Mucosa of descending colon (tissue), 3 donors: ENCODE results near the gene CD101. TPM values are rescaled to one million over a fixed set of nuclear protein-coding genes. Genes with fewer than 3 reads are reported as not detected.

Source experiments
- ATAC-seq: fragments of 200-7000 bp; cut with Tn5 transposase; one replicate; pipeline ENCODE4 v1.9.1; 2020; ENCODE audit warnings: mild to moderate bottlenecking, moderate library complexity
- DNase-seq, 3 donors: peaks; one replicate each; pipeline ENCODE4 v3.0.0-alpha.2; 2020
- H3K36me3 ChIP-seq: fragments of 200-600 bp; one replicate; pipeline ENCODE4 v1.8.0; 2021; ENCODE audit warnings: low read depth, mild to moderate bottlenecking
- H3K4me1 ChIP-seq: fragments of 200-600 bp; one replicate; pipeline ENCODE4 v1.8.0; 2021; ENCODE audit warnings: low read depth, mild to moderate bottlenecking
- H3K4me3 ChIP-seq: fragments of 200-600 bp; one replicate; pipeline ENCODE4 v1.8.0; 2021; ENCODE audit warnings: mild to moderate bottlenecking
- H3K9me3 ChIP-seq: fragments of 200-600 bp; one replicate; pipeline ENCODE4 v1.8.0; 2021; ENCODE audit warnings: mild to moderate bottlenecking
- CTCF ChIP-seq: fragments of 200-600 bp; IDR thresholded peaks from one replicate; pipeline ENCODE4 v1.8.0; 2022; ENCODE audit warnings: antibody characterized with exemption, mild to moderate bottlenecking
- intact Hi-C, 2 donors: fragments of 100-400 bp; cut with DNase I in 1 of 2; cut with micrococcal nuclease in 1 of 2; formaldehyde crosslinking; loops; one replicate each; pipeline versions ENCODE4 v1.11.0 to v1.11.1; 2022; cut with DNase I, micrococcal nuclease
- total RNA-seq, 3 donors: library from RNA; stranded (reverse); fragmentation: NEBNext Ultra II Directional in 2 of 3; extraction: Animal tissue kit (Norgen Biotek cat#: 25700) in 2 of 3; gene quantifications; one replicate each; pipeline versions ENCODE4 v1.2.1 to v1.2.4, GENCODE V29; 2021 to 2023
- donor health status: DM: no; HTN: no; CAD: no; lungs with moderate emphysema.
- donor health status: DM: no; HTN: no; CAD: no.
- donor health status: DM: no; HTN: yes; CAD: no.

Gene CD101
- total RNA-seq, 3 donors from 2014 or later, result 4.6 to 6.1 (median 4.7) TPM

- no peak for ATAC-seq
- H3K4me1 ChIP-seq, result peaks cover 5% of the 10 kb centered on the region
- no peaks in the 10 kb centered on the region for H3K9me3 ChIP-seq
- TF ChIP-seq CTCF, result no peak
- H3K4me3 ChIP-seq, result no peak overlapping the region
- H3K36me3 ChIP-seq, result no peaks in the 10 kb centered on the region
- intact Hi-C loops, result loop anchor here (5.0 to 10.0 kb wide), 3 partner anchors 142 to 322 kb away; partner anchors contain the start of gene PTGFRN (in 1 of the 2)
- no peak for DNase-seq
Measured at GRCh38 chr1:117058810-117059209, 57.2 kb downstream of the CD101 start.

GRCh38 chr1:117059334-117059677 is 57.7 kb downstream of the CD101 start:
- peak overlapping the region; percentile 60 for H3K4me3 ChIP-seq
- ATAC-seq (peak; percentile 76), DNase-seq (peak; percentile 84 to 89 (median 86))
- no peaks in the 10 kb centered on the region for H3K36me3 ChIP-seq
- no peak for TF ChIP-seq CTCF
- H3K9me3 ChIP-seq, result no peaks in the 10 kb centered on the region
- intact Hi-C loops, result loop anchor here (5.0 to 10.0 kb wide), 3 partner anchors 142 to 322 kb away; partner anchors contain the start of gene PTGFRN (in 1 of the 2)
- H3K4me1 ChIP-seq, result peaks cover 5% of the 10 kb centered on the region

- ATAC-seq (peak; percentile 95), DNase-seq (peak; percentile 95 to 98 (median 95))
- peaks cover 5% of the 10 kb centered on the region for H3K4me1 ChIP-seq
- H3K9me3 ChIP-seq, result no peaks in the 10 kb centered on the region
- intact Hi-C loops, result loop anchor here (5.0 to 10.0 kb wide), 5 partner anchors 143 to 485 kb away; partner anchors contain the start of genes CD58 (in 1 of the 2) and PTGFRN (in 1 of the 2)
- H3K36me3 ChIP-seq, result no peaks in the 10 kb centered on the region
- peak within 1 kb of the TSS; percentile 60 for H3K4me3 ChIP-seq
- TF ChIP-seq CTCF, result no peak
Measured at GRCh38 chr1:117059678-117060440, 58.3 kb downstream of the CD101 start, which contains the start of gene TTF2. TSS of gene TTF2 (plus strand) at chr1:117060326. CDS start at chr1:117060347, 21 bp downstream.

- DNase-seq (peak in 2 of 3 donors; percentile 43 to 49), ATAC-seq (peak; percentile 63)
- Histone ChIP-seq H3K36me3 (no peaks in the 10 kb centered on the region), H3K4me1 (peaks cover 5% of the 10 kb centered on the region), H3K4me3 (peak overlapping the region; percentile 60), H3K9me3 (no peaks in the 10 kb centered on the region)
- intact Hi-C loops, result loop anchor here in 1 of 2 donors (10.0 kb wide), 2 partner anchors 224 to 486 kb away; partner anchors contain the start of gene CD58
- no peak for TF ChIP-seq CTCF
Measured at GRCh38 chr1:117060441-117061317, 59.1 kb downstream of the CD101 start.

GRCh38 chr1:117061986-117062415 is 60.4 kb downstream of the CD101 start:
- peaks cover 5% of the 10 kb centered on the region for H3K4me1 ChIP-seq
- TF ChIP-seq CTCF, result no peak
- ATAC-seq, result no peak
- H3K36me3 ChIP-seq, result no peaks in the 10 kb centered on the region
- no peak for DNase-seq
- intact Hi-C loops, result loop anchor here in 1 of 2 donors (10.0 kb wide), 2 partner anchors 223 to 487 kb away; partner anchors contain the start of gene CD58
- no peak overlapping the region for H3K4me3 ChIP-seq
- H3K9me3 ChIP-seq, result no peaks in the 10 kb centered on the region
